HG03097 (cell line): Measurements from ENCODE around the gene CAPN13.

Experiments used
- ATAC-seq: cut with Tn5 transposase; IDR thresholded peaks from one replicate; pipeline ENCODE4 v1.9.1; 2021; ENCODE audit not compliant: unreplicated experiment, low FRiP score

Gene CAPN13

GRCh38 chr2:30807249-30807648 lies at the start of gene CAPN13:
TSS of gene CAPN13 (minus strand) at chr2:30807446. CDS start at chr2:30787325, 20,121 bp downstream.
- no peak for ATAC-seq

GRCh38 chr2:30847841-30848240 lies 40.6 kb upstream of the CAPN13 start:
- no peak for ATAC-seq

GRCh38 chr2:30847329-30847728 lies 40.1 kb upstream of the CAPN13 start:
- ATAC-seq = no peak

GRCh38 chr2:30828586-30828985 lies 21.3 kb upstream of the CAPN13 start:
- ATAC-seq = no peak

GRCh38 chr2:30826916-30827315 lies 19.7 kb upstream of the CAPN13 start:
- no peak for ATAC-seq

- no peak for ATAC-seq
These were observed 19.2 kb upstream of the CAPN13 start for GRCh38 chr2:30826481-30826880.

GRCh38 chr2:30823452-30823851 lies 16.2 kb upstream of the CAPN13 start:
- no peak for ATAC-seq

GRCh38 chr2:30821960-30822359 lies 14.7 kb upstream of the CAPN13 start:
- ATAC-seq = no peak

GRCh38 chr2:30820381-30821055 lies 13.3 kb upstream of the CAPN13 start:
- no peak for ATAC-seq

GRCh38 chr2:30809938-30810337 lies 2.7 kb upstream of the CAPN13 start:
- no peak for ATAC-seq

- no peak for ATAC-seq
These were observed 1.4 kb upstream of the CAPN13 start for GRCh38 chr2:30808695-30809094.

- no peak for ATAC-seq
These were observed 4.0 kb downstream of the CAPN13 start for GRCh38 chr2:30803281-30803680.

- ATAC-seq = no peak
These were observed 4.6 kb downstream of the CAPN13 start for GRCh38 chr2:30802611-30803010.

GRCh38 chr2:30801821-30802455 lies 5.3 kb downstream of the CAPN13 start:
- ATAC-seq = no peak

- no peak for ATAC-seq
These were observed 7.1 kb downstream of the CAPN13 start for GRCh38 chr2:30800159-30800558.

- no peak for ATAC-seq
These were observed 7.9 kb downstream of the CAPN13 start for GRCh38 chr2:30799366-30799765.

- ATAC-seq = no peak
These were observed 8.7 kb downstream of the CAPN13 start for GRCh38 chr2:30798536-30798991.

- ATAC-seq = no peak
These were observed 9.7 kb downstream of the CAPN13 start for GRCh38 chr2:30797381-30798015.

GRCh38 chr2:30796699-30797098 lies 10.5 kb downstream of the CAPN13 start:
- ATAC-seq = no peak

GRCh38 chr2:30792521-30792920 lies 14.7 kb downstream of the CAPN13 start:
- no peak for ATAC-seq

GRCh38 chr2:30790879-30791278 lies 16.4 kb downstream of the CAPN13 start:
- ATAC-seq = no peak
